GM12874 (cell line): Measurements from ENCODE around the gene TRIM63.
A peak's percentile ranks its signal among the peaks of the same experiment; 100 is the strongest.

Experiments used
- CTCF ChIP-seq: IDR thresholded peaks from 2 replicates; pipeline ENCODE4 v1.5.1; 2011; ENCODE audit warnings: low read depth, mild to moderate bottlenecking, control low read depth, low read length, moderate library complexity; ENCODE audit not compliant: insufficient read depth

The TRIM63 gene

DNA sequence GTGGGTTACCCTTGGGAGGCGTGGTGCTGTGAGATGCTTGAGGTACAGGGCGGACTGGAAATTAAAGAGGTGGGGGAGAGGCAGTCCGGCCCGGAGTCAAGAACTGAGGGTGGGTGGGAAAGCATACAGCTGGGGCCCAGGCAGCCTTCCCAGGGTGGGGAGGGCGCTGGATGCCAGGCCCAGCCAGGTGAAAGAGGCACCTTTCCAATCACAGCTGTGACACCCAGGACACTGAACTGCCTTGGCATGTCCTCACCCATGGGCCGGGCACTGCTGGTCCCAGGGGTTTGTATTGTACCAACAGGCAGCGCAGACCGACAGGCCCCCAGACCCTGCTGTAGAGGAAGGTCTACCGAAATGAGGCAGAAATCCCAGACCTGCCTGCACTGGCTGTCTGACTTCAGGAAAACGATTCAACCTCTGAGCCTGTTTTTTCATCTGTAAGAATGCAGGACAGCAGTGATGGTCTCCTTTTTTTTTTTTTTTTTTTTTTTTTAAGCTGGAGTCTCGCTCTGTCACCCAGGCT lies 30.6 kb downstream of the TRIM63 start:
- no peak for TF ChIP-seq CTCF

DNA sequence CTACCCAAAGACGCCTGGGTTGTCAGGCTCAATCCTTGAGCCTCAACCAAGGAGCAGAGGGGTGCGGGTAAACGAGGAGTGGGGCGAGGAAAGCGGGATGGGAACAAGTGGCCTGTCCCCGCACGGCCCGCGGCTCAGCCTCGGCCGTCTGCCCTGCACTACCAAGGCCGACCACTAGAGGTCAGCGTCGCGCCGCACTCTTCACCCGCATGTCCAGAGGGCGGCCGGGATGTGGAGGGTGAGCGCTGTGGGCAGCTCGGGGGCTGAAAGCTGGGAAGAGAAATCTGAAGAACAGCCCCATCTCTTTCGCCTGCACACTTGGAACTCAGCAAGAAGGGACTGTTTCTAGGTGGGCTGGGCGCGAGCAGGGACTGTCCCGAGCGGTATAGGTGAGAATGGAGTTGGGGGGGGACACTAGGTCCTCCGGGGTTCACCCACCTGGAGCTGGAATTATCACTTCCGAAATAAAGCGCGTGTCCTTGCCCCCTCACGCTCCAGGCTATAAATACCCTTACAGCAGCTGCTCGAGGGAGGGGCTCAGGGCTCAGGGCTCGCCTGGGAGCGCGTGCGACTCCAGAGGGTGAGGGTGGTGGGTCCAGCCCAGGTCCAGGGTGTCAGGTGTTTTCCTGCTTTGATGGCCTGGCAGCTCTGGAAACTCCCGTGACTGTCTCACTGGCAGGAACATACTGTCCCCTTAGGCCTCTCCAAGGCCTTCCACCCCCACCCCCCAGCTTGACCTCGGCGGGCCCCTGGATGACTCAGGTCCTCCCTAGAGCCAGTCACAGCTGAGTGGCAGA lies 31.3 kb downstream of the TRIM63 start:
- TF ChIP-seq CTCF = peak; percentile 99

DNA sequence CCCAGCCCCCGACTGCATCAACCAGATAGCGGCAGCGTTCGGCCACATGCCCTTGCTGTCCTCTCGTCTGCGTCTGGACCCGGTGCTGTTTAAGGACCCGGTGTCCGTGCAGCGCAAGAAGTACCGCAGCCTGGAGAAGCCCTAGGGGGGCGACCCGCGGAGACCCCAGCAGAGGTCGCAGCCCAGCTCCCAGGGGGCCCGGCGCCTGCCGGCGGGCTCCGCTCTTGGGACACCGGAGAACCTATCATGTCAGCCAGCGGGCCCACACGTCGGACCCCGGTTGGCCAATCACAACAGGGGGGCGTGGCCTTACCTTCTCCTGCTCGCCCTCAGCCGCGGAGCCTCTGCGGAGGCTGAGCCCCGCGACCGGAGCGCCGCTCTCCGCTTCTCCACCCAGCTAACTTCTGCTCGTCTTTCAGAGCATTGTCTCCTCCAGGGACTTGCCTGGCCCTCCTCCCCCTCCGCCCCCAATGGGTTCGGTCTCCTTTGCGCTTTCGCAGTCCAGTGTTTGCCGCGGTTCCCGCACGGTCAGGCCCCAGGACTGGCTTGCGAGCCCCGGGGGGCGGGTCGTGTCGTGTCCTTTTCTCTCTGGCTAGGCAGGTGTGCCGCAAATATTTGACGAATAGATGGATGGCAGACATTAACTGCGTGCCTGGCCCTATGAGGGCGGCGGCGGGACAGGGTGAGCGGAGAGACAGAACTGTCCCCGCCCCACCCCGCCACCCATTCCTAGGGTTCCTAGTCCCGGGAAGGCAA lies 32.0 kb downstream of the TRIM63 start:
- no peak for TF ChIP-seq CTCF

DNA sequence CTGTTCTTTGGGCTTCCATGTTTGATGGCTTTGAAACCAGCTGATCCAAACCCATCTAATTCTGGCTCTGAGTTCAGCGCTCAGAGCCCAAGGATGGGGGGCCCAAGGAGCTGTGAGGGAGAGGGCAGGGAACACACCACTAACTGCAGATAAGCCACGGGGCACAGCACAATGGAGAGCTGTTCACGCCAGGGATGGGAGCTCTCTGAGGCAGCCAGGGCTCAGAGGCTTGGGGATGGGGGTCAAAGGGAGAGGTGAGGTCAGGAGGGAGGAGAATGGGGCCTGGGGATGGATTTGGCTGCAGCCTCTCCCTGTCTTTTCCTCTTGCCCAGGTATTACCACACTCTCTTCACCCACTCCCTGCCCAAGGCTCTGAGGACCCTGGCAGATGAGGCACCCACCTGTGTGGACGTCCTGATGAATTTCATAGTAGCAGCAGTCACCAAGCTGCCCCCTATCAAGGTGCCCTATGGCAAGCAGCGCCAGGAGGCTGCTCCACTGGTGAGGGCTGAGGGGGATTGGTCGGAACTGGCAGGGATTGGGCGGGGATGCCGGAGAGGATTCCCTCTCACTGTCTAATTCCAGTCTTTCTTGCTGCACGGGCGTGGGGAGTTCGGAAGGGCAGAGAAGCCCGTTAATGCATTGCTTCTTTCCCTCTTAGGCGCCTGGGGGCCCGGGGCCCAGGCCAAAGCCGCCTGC lies 32.8 kb downstream of the TRIM63 start:
- no peak for TF ChIP-seq CTCF

DNA sequence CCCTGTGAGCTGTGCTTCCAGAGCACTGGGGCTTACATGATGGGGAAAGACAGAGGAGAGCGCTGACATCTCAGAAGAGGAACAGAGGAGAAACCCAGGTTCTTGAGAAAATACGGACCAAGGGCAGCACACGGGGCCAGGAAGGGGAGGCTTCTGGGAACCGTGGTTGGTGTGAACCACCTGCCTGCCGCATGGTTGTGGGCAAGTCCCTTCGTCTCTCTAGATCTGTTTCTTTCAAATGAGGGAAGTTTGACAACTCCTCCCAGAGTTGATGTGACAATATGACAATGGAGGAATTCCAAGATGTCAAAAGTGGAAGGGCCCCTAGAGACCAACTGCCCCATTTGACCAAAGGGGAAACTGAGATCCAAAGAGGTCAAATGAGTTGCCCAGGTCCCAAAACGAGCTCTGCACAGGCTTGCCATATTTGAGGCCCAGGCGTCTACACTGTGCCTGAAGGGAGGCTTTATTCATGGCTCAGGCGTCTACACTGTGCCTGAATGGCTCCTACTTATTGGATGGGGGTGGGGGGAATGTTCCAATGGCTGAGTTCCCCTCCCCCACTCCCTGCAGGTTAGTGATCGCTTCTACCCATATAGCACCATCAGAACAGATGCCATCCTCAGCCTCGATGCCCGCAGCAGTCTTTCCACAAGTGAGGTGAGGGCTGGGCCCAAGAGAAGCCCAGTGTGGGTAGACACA lies 34.6 kb downstream of the TRIM63 start:
- no peak for TF ChIP-seq CTCF

GRCh38 chr1:26031611-26032220 lies 35.7 kb downstream of the TRIM63 start:
- no peak for TF ChIP-seq CTCF

DNA sequence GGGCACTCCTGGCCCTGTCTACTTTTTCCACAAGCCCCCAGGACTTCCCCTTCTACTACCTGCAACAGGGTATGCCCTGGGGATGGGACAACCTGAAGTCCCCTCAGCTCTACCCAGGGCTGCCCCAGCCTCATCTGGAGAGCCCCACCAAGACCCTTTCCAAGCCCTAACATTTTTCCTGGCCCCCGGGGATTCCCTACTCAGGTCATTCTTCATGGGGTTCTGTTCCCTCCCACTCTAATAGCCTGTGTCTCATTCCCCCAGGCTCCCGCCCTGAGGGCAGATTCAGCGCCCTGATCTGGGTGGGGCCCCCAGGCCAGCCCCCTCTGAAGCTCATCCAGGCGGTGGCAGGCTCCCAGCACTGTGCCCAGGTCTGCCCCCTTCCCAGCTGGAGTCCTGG lies 36.2 kb downstream of the TRIM63 start:
- no peak for TF ChIP-seq CTCF
